Right cardiac atrium (tissue), 5 donors: Measurements from ENCODE around the gene ENPP6. TPM values are rescaled to one million over a fixed set of nuclear protein-coding genes. Genes with fewer than 3 reads are reported as not detected.

Experiments used
- ATAC-seq, 2 donors: fragments of 200-7000 bp; cut with Tn5 transposase; one replicate each; pipeline versions ENCODE4 v1.8.0 to v1.9.1; 2020; ENCODE audit warnings: moderate library complexity in 2 of 2, mild to moderate bottlenecking in 1 of 2
- DNase-seq, 3 donors: peaks; one replicate each; pipeline ENCODE4 v3.0.0-alpha.2; 2020
- H3K27ac ChIP-seq: one replicate; pipeline ENCODE4 v1.5.1; 2013; ENCODE audit warnings: mild to moderate bottlenecking, low read length, control low read depth, moderate library complexity
- H3K27me3 ChIP-seq: one replicate; pipeline ENCODE4 v1.6.1; 2013; ENCODE audit not compliant: control insufficient read depth, insufficient read depth
- H3K4me1 ChIP-seq: one replicate; pipeline ENCODE4 v1.6.1; 2013; ENCODE audit warnings: low read length; ENCODE audit not compliant: control insufficient read depth, insufficient read depth
- H3K4me3 ChIP-seq: one replicate; pipeline ENCODE4 v1.5.1; 2013; ENCODE audit warnings: low read length, control low read depth
- H3K9me3 ChIP-seq: one replicate; pipeline ENCODE4 v1.6.1; 2013; ENCODE audit warnings: low read length; ENCODE audit not compliant: control insufficient read depth
- WGBS: extraction: QIAGEN DNeasy Blood & Tissue Kit; methylation state at CpG from one replicate; pipeline ENCODE4 v1.1.7; 2013; 5-methylcytosine and 5-hydroxymethylcytosine counted together
- intact Hi-C, 4 donors: fragments of 100-400 bp; cut with DNase I; formaldehyde crosslinking; loops; one replicate each; pipeline versions ENCODE4 v1.11.0 to v1.14.0; 2022 to 2023
- polyA plus RNA-seq: library from polyadenylated mRNA; stranded (reverse); fragments of 200-250 nt; gene quantifications from one replicate; pipeline ENCODE4 v1.2.3, GENCODE V29; 2013
- total RNA-seq, 4 donors: library from RNA; stranded (reverse); fragmentation: NEBNext Ultra II Directional; extraction: Animal tissue kit (Norgen Biotek cat#: 25700); gene quantifications; one replicate each; pipeline ENCODE4 v1.2.1, GENCODE V29; 2021
- donor health status: healthy with polysubstance abuse.
- donor health status: DM: no; HTN: yes; CAD: no.
- donor health status: DM: no; HTN: no; CAD: no.
- donor health status: DM: no; HTN: yes; CAD: no; lungs with severe emphysema.
- donor health status: DM: yes; HTN: yes; CAD: no.

ENPP6 gene
- total and polyA plus RNA-seq, 5 donors = 0.05 to 0.31 (median 0.12) TPM; not detected in 2

DNA sequence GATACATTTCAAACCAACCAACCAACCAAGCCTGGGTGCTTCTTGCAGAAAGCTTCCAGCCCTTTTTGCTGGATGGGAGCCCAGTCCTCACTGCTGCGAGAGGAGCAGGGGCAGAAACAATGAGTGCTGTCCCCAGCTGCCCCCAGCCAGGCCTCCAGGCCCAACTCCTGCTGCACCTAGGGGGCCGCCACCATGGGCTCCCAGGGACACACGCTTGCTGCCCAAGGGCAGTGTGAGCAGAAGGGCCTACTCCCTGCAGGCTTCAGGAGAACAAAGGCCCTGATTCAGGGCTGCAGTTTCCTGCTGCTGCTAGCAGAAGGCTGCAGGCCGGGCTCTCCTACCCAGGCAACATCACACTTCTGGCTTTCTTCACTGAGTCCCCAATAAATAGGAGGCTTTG lies 37.7 kb upstream of the ENPP6 start:
- no peak overlapping the region for H3K27ac ChIP-seq
- H3K4me3 ChIP-seq = no peak overlapping the region
- DNase-seq (peak in 1 of 3 donors; percentile 47), ATAC-seq (peak; percentile 50 to 56)
- no peaks in the 10 kb centered on the region for H3K9me3 ChIP-seq
- WGBS = 57% methylated on average over 4 of the region's 4 CpGs
- H3K4me1 ChIP-seq = no peaks in the 10 kb centered on the region
- no peaks in the 10 kb centered on the region for H3K27me3 ChIP-seq
- intact Hi-C loops = loop anchor here in 1 of 4 donors (10.0 kb wide), 1 partner anchor 289 kb away; no protein-coding TSS in a partner anchor

DNA sequence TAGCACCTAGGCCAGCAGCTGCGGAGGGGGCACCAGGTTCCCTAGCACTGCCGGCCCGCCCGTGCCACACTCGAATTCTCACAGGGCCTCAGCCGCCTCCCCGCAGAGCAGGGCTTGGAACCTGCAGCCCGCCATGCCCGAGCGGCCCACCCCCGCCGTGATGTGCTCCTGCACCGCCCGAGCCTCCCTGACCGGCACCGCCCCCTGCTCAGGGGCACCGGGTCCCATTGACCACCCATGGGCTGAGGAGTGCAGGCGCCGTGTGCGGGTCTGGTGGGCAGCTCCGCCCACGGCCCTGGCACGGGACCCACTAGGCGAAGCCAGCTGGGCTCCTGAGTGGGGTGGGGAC lies 35.4 kb upstream of the ENPP6 start:
- intact Hi-C loops = loop anchor here in 1 of 4 donors (10.0 kb wide), 1 partner anchor 292 kb away; no protein-coding TSS in a partner anchor
- no peak for ATAC-seq
- WGBS = 98% methylated on average over 24 of the region's 24 CpGs

DNA sequence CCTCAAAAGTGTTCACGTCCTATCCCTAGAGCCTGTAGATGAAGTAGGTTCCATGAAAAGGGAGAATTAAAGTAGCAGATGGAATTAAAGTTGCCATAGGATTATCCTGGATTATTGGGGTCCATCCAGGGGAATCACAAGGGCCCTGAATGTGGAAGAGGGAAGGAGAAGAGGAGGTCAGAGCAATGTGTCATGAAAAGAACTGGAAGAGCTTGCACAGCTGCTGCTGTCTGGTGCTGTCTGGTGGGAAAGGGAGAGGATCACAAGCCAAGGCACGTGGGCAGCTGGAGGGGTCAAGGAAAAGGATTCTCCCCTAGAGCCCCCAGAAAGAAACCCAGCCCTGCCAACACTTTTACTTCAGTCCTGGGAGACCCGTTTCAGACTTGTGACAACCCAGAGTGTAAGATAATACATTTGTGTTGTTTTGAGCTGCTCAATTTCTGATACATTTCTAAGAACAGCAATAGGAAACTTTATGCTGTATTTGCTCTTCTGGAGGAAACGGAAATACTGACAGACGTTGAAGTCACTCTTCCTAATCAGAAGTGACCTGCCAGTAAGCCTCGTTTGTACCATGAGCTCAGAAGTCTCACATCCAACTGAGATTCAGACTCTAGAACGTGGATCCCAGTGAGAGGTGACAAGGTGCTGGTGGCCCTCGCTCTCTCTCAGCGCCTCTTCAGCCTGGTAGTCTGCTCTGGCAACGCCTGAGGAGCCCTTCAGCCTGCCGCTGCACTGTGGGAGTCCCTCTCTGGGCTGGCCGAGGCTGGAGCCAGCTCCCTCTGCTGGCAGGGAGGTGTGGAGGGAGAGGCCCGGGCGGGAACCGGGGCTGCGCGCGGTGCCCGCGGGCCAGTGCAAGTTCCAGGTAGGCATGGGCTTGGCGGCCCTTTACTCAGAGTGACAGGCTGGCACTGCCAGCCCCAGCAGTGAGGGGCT lies 34.7 kb upstream of the ENPP6 start:
- no peaks in the 10 kb centered on the region for H3K4me1 ChIP-seq
- intact Hi-C loops = loop anchor here in 1 of 4 donors (10.0 kb wide), 1 partner anchor 292 kb away; no protein-coding TSS in a partner anchor
- no peak for ATAC-seq

More for the DNA sequence above, 35.4 kb upstream of the ENPP6 start:
- Histone ChIP-seq H3K9me3 (no peaks in the 10 kb centered on the region), H3K27me3 (no peaks in the 10 kb centered on the region), H3K4me1 (no peaks in the 10 kb centered on the region), H3K4me3 (no peak overlapping the region), H3K27ac (no peak overlapping the region)
- peak in 1 of 3 donors; percentile 46 for DNase-seq

DNA sequence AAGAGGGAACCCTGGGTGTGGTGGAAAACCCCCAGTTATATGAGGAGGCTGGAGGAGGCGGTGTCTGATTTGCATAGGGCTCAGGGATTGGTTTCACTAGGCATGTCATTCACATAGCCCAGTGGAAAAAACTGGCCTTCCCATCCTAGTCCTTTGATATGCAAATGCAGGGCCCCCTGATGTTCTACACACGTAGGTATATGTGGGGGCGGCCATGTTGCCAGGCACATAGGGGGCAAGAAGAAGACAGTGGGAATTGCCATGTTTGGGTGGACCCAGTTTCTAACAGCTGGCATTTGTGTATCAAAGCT lies 34.0 kb upstream of the ENPP6 start:
- no peaks in the 10 kb centered on the region for H3K9me3 ChIP-seq
- DNase-seq (no peak), ATAC-seq (no peak)
- H3K4me3 ChIP-seq = no peak overlapping the region
- no peak overlapping the region for H3K27ac ChIP-seq
- H3K27me3 ChIP-seq = no peaks in the 10 kb centered on the region
- H3K4me1 ChIP-seq = no peaks in the 10 kb centered on the region
- 84% methylated on average over 3 of the region's 3 CpGs for WGBS
- intact Hi-C loops = loop anchor here in 1 of 4 donors (10.0 kb wide), 1 partner anchor 293 kb away; no protein-coding TSS in a partner anchor

More for the DNA sequence above, 34.7 kb upstream of the ENPP6 start:
- no peak overlapping the region for H3K4me3 ChIP-seq
- DNase-seq = no peak
- 86% methylated on average over 21 of the region's 21 CpGs for WGBS
- no peak overlapping the region for H3K27ac ChIP-seq
- no peaks in the 10 kb centered on the region for H3K9me3 ChIP-seq
- no peaks in the 10 kb centered on the region for H3K27me3 ChIP-seq

DNA sequence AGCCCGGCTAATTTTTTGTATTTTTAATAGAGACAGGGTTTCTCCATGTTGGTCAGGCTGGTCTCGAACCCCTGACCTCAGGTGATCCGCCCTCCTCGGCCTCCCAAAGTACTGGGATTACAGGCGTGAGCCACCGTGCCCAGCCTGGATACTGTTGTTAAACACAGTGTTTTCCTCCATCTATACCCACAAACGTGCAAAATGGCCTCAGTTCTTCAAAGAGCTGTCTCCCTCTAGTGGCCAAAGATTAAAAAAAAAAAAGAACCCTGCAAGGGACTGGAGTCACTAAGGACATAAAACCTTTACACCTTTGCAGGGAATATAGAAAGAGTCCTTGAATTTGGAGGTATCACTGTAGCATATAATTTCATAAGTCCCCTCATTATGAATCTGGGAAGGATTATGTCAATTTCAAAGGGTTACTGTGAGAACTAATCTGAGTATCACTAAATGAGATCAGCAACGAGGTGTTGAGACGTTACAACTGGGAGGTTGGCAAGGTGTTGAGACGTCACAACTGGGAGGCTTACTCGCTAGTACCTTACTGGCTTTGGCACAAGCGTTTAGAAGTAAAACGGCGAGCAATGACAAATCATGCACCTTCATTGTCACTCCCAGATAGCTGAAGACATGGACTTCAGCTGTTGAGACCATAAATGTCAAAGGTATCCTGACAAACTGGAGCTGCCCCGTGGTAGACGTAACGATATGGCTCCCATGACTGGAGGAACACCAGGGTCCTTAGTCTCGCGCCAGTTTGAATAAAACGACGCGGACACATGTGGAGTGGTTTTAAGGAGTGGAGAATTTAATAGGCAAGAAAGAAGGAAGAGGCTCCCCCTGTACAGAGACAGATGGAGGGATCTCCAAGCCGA lies 33.4 kb upstream of the ENPP6 start:
- DNase-seq (no peak), ATAC-seq (peak in 1 of 2 donors; percentile 63)
- Histone ChIP-seq H3K9me3 (no peaks in the 10 kb centered on the region), H3K4me1 (no peaks in the 10 kb centered on the region), H3K27ac (no peak overlapping the region), H3K4me3 (no peak overlapping the region), H3K27me3 (no peaks in the 10 kb centered on the region)
- intact Hi-C loops = loop anchor here in 1 of 4 donors (10.0 kb wide), 1 partner anchor 294 kb away; no protein-coding TSS in a partner anchor
- 73% methylated on average over 23 of the region's 23 CpGs for WGBS

DNA sequence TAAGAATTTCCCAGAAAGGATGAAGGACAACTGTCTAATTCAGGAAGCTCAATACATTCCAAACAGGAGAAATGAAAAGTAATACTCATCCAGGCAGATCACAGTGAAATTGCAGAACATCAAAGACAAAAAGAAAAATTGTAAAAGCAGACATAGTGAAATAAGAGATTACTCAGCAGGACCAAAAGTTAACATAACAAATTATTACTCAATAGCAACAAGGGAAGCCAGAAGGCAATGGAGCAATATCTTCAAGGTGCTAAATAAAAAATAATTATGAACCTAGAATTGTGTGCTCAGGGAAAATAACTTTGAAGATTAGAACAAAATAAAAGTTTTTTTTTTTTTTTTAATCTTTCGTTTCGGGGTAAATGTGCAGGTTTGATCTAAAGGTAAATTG lies 30.5 kb upstream of the ENPP6 start:
- Histone ChIP-seq H3K4me3 (no peak overlapping the region), H3K9me3 (no peaks in the 10 kb centered on the region), H3K4me1 (no peaks in the 10 kb centered on the region), H3K27ac (no peak overlapping the region), H3K27me3 (no peaks in the 10 kb centered on the region)
- 98% methylated on average over 2 of the region's 2 CpGs for WGBS
- DNase-seq (no peak), ATAC-seq (no peak)
- intact Hi-C loops = no loop called here

DNA sequence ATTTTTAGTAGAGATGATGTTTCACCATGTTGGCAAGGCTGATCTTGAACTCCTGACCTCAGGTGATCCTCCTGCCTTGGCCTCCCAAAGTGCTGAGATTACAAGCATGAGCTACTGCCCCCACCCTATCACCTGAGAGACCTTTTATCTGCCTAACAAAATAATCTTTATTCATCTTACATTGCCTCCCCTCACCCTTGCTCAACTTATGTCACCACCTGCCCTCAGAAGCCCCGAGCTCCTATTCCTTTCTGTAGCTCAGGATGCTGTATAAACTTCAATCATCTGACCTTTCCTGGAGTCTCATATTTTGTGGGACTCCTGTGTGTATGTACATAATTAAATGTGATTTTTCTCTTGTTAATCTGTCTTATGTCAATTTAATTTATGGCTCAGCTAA lies 29.7 kb upstream of the ENPP6 start:
- no peaks in the 10 kb centered on the region for H3K27me3 ChIP-seq
- no peaks in the 10 kb centered on the region for H3K4me1 ChIP-seq
- ATAC-seq = no peak
- intact Hi-C loops = no loop called here
- no peak for DNase-seq
- H3K4me3 ChIP-seq = no peak overlapping the region
- H3K9me3 ChIP-seq = no peaks in the 10 kb centered on the region
- WGBS = 93% methylated on average over 1 of the region's 1 CpG
- no peak overlapping the region for H3K27ac ChIP-seq

DNA sequence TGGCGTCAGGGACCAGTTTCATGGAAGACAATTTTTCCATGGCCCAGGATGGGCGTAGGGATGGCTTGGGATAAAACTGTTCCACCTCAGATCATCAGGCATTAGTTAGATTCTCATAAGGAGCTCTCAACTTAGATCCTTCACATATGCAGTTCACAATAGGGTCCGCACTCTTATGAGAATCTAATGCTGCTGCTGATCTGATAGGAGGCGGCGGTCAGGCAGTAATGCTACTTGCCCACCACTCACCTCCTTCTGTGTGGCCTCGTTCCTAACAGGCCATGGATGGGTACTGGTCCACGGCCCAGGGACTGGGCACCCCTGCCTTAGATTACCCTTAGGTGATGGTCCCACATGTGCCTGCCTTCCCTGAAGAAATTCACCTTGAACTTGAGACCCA lies 28.8 kb upstream of the ENPP6 start:
- ATAC-seq = no peak
- Histone ChIP-seq H3K27ac (no peak overlapping the region), H3K4me3 (no peak overlapping the region), H3K27me3 (no peaks in the 10 kb centered on the region), H3K4me1 (no peaks in the 10 kb centered on the region), H3K9me3 (no peaks in the 10 kb centered on the region)
- 93% methylated on average over 7 of the region's 7 CpGs for WGBS
- intact Hi-C loops = no loop called here
- DNase-seq = no peak

DNA sequence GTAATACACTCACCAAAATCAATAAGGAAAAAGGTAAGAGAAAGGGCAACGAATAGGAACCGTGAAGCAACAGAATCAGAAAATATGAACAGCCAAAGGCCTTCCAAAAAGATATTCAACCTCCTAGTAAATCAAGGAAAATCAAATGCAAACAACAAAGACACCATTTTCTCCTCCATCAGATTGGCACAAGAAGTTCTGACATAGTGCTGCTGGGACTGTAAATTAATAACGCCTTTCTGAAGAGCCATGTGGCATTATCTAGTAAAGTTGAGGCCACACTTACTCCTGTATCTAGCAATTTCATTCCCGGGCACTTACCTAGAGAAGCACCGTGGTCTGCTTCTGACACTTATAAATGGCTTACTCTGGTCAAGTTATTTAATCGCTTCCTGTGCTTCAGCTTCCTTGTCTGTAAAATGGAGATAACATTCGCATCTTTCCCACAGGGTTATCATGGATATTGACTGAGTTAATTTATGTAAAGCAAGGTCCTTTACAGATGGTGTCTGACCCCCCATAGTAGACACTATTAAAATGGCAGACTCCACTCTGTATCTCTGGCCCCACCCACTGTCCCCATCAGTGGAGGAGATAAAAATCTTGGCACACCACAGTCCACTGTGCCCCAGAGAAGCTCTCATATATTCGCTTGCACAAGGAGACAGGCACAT lies 20.5 kb upstream of the ENPP6 start:
- no peaks in the 10 kb centered on the region for H3K4me1 ChIP-seq
- 68% methylated on average over 8 of the region's 8 CpGs for whole genome bisulfite sequencing

DNA sequence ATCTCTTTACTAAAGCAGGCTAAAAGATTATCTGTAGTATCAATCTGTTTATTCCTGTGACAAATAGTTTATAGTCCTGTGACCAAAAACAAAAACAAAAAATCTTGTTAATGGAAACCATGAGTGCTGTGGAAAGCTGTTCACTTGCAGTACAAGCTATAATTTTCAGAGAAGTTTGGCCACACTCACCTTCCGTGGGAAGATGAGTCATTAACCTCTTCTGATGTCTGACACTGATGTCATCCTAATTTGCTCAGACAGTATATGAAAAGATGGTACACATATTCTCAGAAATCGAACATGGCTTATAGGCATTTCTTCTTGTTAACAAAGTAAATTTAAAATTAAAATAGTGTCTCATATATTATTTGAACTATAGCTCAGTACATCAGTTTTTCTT lies 19.9 kb upstream of the ENPP6 start:
- Histone ChIP-seq H3K9me3 (no peaks in the 10 kb centered on the region), H3K27me3 (no peaks in the 10 kb centered on the region), H3K4me3 (no peak overlapping the region), H3K27ac (no peak overlapping the region), H3K4me1 (no peaks in the 10 kb centered on the region)
- intact Hi-C loops = no loop called here
- WGBS = 75% methylated on average over 2 of the region's 2 CpGs
- no peak for DNase-seq
- ATAC-seq = no peak

More for the DNA sequence above, 20.5 kb upstream of the ENPP6 start:
- Histone ChIP-seq H3K9me3 (no peaks in the 10 kb centered on the region), H3K4me3 (no peak overlapping the region), H3K27ac (no peak overlapping the region), H3K27me3 (no peaks in the 10 kb centered on the region)
- intact Hi-C loops = no loop called here
- ATAC-seq = no peak
- DNase-seq = no peak
